ENCODE results near the gene SLC9A5.

DNA sequence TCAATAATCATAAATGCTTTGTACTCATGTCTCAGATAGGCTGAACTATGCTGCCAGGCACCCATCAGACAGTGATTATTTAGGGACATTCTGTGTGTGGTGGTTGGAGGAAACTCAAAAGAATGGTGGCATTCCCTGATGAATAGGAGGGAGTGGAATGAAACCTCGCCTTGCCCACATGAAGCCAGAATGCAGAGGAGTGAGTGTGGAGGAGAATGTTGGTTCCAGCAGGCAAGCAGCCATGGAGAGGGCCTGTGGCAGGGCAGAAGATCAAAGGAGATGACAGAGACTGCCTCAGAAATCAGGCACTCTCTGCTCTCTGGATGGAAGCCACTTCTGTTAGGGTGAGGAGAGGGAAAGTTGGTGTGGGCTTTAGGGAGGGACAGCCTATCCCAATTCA is 55.2 kb downstream of the SLC9A5 start:
- TF ChIP-seq, protein P1, sequence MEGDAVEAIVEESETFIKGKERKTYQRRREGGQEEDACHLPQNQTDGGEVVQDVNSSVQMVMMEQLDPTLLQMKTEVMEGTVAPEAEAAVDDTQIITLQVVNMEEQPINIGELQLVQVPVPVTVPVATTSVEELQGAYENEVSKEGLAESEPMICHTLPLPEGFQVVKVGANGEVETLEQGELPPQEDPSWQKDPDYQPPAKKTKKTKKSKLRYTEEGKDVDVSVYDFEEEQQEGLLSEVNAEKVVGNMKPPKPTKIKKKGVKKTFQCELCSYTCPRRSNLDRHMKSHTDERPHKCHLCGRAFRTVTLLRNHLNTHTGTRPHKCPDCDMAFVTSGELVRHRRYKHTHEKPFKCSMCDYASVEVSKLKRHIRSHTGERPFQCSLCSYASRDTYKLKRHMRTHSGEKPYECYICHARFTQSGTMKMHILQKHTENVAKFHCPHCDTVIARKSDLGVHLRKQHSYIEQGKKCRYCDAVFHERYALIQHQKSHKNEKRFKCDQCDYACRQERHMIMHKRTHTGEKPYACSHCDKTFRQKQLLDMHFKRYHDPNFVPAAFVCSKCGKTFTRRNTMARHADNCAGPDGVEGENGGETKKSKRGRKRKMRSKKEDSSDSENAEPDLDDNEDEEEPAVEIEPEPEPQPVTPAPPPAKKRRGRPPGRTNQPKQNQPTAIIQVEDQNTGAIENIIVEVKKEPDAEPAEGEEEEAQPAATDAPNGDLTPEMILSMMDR (IDR thresholded peaks at IDR 0.05 in 8 of 11, conservative IDR thresholded peaks at IDR 0.05 in 3 of 11): no peak
- TF ChIP-seq POLR2A (IDR thresholded peaks at IDR 0.05): no peak
- no peak for TF ChIP-seq POLR2AphosphoS5 (IDR thresholded peaks at IDR 0.05)
